Epithelial cell of proximal tubule (primary cell): Measurements from ENCODE around the gene MYO1D. TPM values are rescaled to one million over a fixed set of nuclear protein-coding genes. Genes with fewer than 3 reads are reported as not detected.

Source experiments
- DNase-seq: peaks from one replicate; pipeline ENCODE4 v3.0.0-alpha.2; 2011; ENCODE audit warnings: low read depth
- H3K4me3 ChIP-seq: 2 replicates; pipeline ENCODE4 v1.5.1; 2011; ENCODE audit warnings: low read depth, mild to moderate bottlenecking, low read length
- total RNA-seq: library from RNA; depleted of rRNA; stranded (reverse); fragments of >200 nt; gene quantifications from 2 replicates; pipeline ENCODE4 v1.2.3, GENCODE V29; 2015
- TF ChIP-seq, protein P1 (sequence below): conservative IDR thresholded peaks from 2 replicates; pipeline ENCODE4 v1.5.1; 2012; ENCODE audit warnings: low read depth, mild to moderate bottlenecking, low read length

The MYO1D gene
- total RNA-seq, 1 donor from 2014 or later: 54.4 TPM

DNA sequence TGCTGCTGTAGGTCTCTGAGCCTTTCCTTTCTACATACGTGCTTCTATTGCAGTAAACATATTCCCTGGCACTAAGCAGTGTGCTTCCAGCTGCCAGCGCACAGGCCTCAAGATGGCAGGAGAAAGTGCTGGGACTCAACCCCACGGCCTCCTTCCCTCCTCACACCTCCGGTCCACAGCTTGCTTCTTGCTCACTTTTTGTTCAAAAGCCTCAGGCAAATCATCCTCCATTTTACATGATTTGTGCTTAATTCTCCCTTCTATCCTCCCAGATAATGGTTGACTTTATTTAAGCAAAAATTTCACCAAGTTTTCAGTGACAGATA, 384.7 kb downstream of the MYO1D start:
- H3K4me3 ChIP-seq: no peak overlapping the region
- TF ChIP-seq, protein P1, sequence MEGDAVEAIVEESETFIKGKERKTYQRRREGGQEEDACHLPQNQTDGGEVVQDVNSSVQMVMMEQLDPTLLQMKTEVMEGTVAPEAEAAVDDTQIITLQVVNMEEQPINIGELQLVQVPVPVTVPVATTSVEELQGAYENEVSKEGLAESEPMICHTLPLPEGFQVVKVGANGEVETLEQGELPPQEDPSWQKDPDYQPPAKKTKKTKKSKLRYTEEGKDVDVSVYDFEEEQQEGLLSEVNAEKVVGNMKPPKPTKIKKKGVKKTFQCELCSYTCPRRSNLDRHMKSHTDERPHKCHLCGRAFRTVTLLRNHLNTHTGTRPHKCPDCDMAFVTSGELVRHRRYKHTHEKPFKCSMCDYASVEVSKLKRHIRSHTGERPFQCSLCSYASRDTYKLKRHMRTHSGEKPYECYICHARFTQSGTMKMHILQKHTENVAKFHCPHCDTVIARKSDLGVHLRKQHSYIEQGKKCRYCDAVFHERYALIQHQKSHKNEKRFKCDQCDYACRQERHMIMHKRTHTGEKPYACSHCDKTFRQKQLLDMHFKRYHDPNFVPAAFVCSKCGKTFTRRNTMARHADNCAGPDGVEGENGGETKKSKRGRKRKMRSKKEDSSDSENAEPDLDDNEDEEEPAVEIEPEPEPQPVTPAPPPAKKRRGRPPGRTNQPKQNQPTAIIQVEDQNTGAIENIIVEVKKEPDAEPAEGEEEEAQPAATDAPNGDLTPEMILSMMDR: no peak

DNA sequence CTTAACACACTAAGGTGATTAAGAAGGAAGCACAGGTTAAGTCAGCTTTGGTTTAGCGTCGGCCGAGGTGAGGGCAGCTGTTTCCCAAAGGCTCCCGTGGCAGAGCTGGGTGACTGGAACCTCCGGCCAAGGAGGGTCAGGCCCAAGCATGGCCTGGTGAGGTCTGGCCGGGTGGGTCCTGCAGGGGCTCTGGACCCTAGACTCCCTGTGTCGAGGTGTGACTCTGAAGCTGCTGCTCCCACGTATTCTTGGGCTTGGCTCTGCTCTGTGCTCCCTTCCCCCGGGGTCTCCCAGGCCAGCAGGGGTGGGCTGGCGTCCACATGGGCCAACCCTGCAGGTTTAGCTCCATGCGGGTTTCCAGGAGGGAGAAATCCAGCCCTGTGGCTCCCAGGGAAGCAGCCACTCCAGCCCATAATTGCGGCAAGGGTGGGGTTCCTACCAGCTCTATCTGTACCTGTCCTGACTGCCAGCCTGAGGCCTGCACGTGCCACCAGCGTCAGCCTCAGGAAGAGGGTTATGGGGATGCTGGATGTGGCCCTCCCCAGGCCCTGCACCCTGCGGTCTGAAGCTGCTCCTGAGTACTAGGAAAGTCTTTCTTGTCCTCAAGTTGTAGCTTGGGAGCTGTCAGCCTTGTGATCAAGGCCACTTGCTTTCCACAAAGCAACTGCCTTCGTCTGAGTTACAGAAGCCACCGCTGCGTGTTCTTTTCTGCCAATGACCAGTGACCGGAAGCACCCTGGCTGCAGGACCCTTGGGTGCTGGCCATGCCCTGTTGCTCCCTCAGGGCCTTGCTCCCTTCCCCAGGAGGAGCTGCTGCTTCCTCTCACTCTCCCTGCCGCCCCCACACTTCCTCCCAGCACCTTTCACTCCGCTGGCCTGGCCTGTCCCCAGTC, 385.3 kb downstream of the MYO1D start:
- no peak overlapping the region for H3K4me3 ChIP-seq
- no peak for DNase-seq
- TF ChIP-seq, protein P1: no peak

More for the DNA sequence above, 384.7 kb downstream of the MYO1D start:
- DNase-seq: no peak

- TF ChIP-seq, protein P1: no peak
- no peak overlapping the region for H3K4me3 ChIP-seq
- no peak for DNase-seq
Measured at GRCh38 chr17:32490101-32490482, 386.8 kb downstream of the MYO1D start.

DNA sequence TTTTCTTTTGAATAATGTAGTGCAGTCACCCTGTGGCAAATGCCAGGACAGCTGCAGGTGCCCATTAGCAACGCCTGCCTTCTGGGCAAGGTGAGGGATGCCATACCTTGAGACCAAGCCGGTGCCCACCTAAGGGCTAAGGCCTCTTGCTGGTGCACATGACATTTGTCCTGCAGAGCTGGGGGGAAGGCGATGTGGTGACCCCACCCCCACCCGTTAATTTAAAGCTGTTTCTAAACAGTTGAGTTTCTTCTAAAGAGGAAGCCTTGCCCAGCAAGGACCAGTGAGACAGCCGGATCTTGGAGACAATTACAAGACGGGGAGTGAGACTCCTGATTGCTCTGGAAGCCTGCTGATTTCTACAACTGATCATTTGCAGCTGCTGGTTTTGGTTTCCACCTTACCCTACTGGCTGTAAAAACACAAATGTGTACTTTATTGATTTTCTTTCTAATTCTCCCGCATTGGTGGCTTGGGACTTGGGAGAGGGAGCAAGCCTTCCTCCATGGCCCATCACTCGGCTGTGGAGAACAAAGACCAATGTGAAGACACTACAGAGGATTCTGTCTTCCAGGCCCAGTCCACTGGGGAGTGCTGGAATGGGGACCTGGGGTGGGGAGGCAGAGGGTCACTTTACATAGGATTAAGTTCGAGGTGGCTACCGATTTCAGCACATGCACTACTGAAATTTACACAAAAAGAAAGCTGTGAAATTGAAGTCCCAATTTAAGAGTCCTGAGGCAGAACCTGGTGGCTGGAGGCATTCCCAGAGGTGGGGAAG, 387.4 kb downstream of the MYO1D start:
- no peak overlapping the region for H3K4me3 ChIP-seq
- DNase-seq: no peak
- TF ChIP-seq, protein P1: no peak

- H3K4me3 ChIP-seq: no peak overlapping the region
- DNase-seq: no peak
- TF ChIP-seq, protein P1: no peak
Measured at GRCh38 chr17:32488604-32489180, 388.2 kb downstream of the MYO1D start.

DNA sequence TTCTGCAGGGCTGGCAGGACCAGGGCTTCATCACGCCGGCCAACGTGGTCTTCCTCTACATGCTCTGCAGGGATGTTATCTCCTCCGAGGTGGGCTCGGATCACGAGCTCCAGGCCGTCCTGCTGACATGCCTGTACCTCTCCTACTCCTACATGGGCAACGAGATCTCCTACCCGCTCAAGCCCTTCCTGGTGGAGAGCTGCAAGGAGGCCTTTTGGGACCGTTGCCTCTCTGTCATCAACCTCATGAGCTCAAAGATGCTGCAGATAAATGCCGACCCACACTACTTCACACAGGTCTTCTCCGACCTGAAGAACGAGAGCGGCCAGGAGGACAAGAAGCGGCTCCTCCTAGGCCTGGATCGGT, 388.8 kb downstream of the MYO1D start:
- H3K4me3 ChIP-seq: no peak overlapping the region
- TF ChIP-seq, protein P1: no peak
- no peak for DNase-seq
